Measurements from ENCODE around the gene SLC6A12. TPM values are rescaled to one million over a fixed set of nuclear protein-coding genes. Genes with fewer than 3 reads are reported as not detected.

The SLC6A12 gene
- total RNA-seq, 1 donor = not detected

GRCh38 chr12:230925-231671, 17.1 kb upstream of the SLC6A12 start:
- TF ChIP-seq CTCF (IDR thresholded peaks at IDR 0.05; ENCODE audit: extremely low read depth, low read depth, low read length) = no peak
- Histone ChIP-seq H3K27ac (ENCODE audit: low read depth, low read length) (no peak overlapping the region), H2AFZ (ENCODE audit: low read length) (no peak overlapping the region), H3K4me2 (ENCODE audit: insufficient read depth, low read length) (no peak overlapping the region), H4K20me1 (ENCODE audit: insufficient read depth, low read length) (no peaks in the 10 kb centered on the region), H3K4me3 (ENCODE audit: insufficient read depth, low read length) (no peak overlapping the region), H3K27me3 (ENCODE audit: insufficient read depth, low read length) (peaks cover 56% of the 10 kb centered on the region), H3K36me3 (ENCODE audit: insufficient read depth, low read length) (no peaks in the 10 kb centered on the region), H3K9me3 (ENCODE audit: low read depth, low read length) (no peaks in the 10 kb centered on the region), H3K4me1 (ENCODE audit: insufficient read depth, low read length) (no peaks in the 10 kb centered on the region), H3K79me2 (ENCODE audit: insufficient read depth, low read length) (no peaks in the 10 kb centered on the region)
- DNase-seq (ENCODE audit: insufficient read length, low spot score, missing footprints) = no peak

- H3K79me2 ChIP-seq (ENCODE audit: insufficient read depth, low read length) = no peaks in the 10 kb centered on the region
- no peaks in the 10 kb centered on the region for H3K36me3 ChIP-seq (ENCODE audit: insufficient read depth, low read length)
- H3K27ac ChIP-seq (ENCODE audit: low read depth, low read length) = no peak overlapping the region
- no peaks in the 10 kb centered on the region for H4K20me1 ChIP-seq (ENCODE audit: insufficient read depth, low read length)
- no peak overlapping the region for H3K4me2 ChIP-seq (ENCODE audit: insufficient read depth, low read length)
- peaks cover 56% of the 10 kb centered on the region for H3K27me3 ChIP-seq (ENCODE audit: insufficient read depth, low read length)
- peak; percentile 60 for DNase-seq (ENCODE audit: insufficient read length, low spot score, missing footprints)
- no peaks in the 10 kb centered on the region for H3K9me3 ChIP-seq (ENCODE audit: low read depth, low read length)
- H3K4me1 ChIP-seq (ENCODE audit: insufficient read depth, low read length) = no peaks in the 10 kb centered on the region
- H2AFZ ChIP-seq (ENCODE audit: low read length) = no peak overlapping the region
- no peak for TF ChIP-seq CTCF (IDR thresholded peaks at IDR 0.05; ENCODE audit: extremely low read depth, low read depth, low read length)
- H3K4me3 ChIP-seq (ENCODE audit: insufficient read depth, low read length) = no peak overlapping the region
These were observed 15.7 kb upstream of the SLC6A12 start for GRCh38 chr12:229441-230191.

GRCh38 chr12:228846-229200, 14.9 kb upstream of the SLC6A12 start:
- peaks cover 55% of the 10 kb centered on the region for H3K27me3 ChIP-seq (ENCODE audit: insufficient read depth, low read length)

More at GRCh38 chr12:228846-229200, 14.9 kb upstream of the SLC6A12 start:
- no peak overlapping the region for H3K4me2 ChIP-seq (ENCODE audit: insufficient read depth, low read length)
- H3K36me3 ChIP-seq (ENCODE audit: insufficient read depth, low read length) = no peaks in the 10 kb centered on the region
- no peak overlapping the region for H3K4me3 ChIP-seq (ENCODE audit: insufficient read depth, low read length)
- no peaks in the 10 kb centered on the region for H3K4me1 ChIP-seq (ENCODE audit: insufficient read depth, low read length)
- no peak for DNase-seq (ENCODE audit: insufficient read length, low spot score, missing footprints)
- TF ChIP-seq CTCF (IDR thresholded peaks at IDR 0.05; ENCODE audit: extremely low read depth, low read depth, low read length) = no peak
- H3K79me2 ChIP-seq (ENCODE audit: insufficient read depth, low read length) = no peaks in the 10 kb centered on the region
- H2AFZ ChIP-seq (ENCODE audit: low read length) = no peak overlapping the region
- no peaks in the 10 kb centered on the region for H3K9me3 ChIP-seq (ENCODE audit: low read depth, low read length)
- no peak overlapping the region for H3K27ac ChIP-seq (ENCODE audit: low read depth, low read length)
- no peaks in the 10 kb centered on the region for H4K20me1 ChIP-seq (ENCODE audit: insufficient read depth, low read length)
